SK-N-MC (cell line): ENCODE measurements around the gene SERGEF.

ENCODE experiments used
- EZH2 ChIP-seq: fragments of 200-600 bp; sonication (generic); IDR thresholded peaks from one replicate; pipeline ENCODE4 v1.6.1; 2017; ENCODE audit warnings: antibody characterized with exemption
- FOXP2 ChIP-seq: optimal IDR thresholded peaks from 2 replicates; pipeline ENCODE3; 2011; ENCODE audit warnings: mild to moderate bottlenecking, moderate library complexity; ENCODE audit not compliant: insufficient read depth; ENCODE audit errors: extremely low read length, control extremely low read depth
- POLR2AphosphoS5 ChIP-seq: IDR thresholded peaks from 2 replicates; pipeline ENCODE4 v1.6.1; 2012; ENCODE audit warnings: mild to moderate bottlenecking, low read depth, low read length, borderline replicate concordance

GRCh38 chr11:17932472-17932871, 80.4 kb downstream of the SERGEF start:
- TF ChIP-seq EZH2: no peak
- TF ChIP-seq POLR2AphosphoS5: no peak
- TF ChIP-seq FOXP2: no peak
